Posterior vena cava (tissue), 2 donors: ENCODE data around the gene TEX13B. TPM values are rescaled to one million over a fixed set of nuclear protein-coding genes. Genes with fewer than 3 reads are reported as not detected.

ENCODE experiments used
- DNase-seq: peaks from one replicate; pipeline ENCODE4 v3.0.0-alpha.2; 2020; ENCODE audit warnings: low spot score
- intact Hi-C, 2 donors: fragments of 100-400 bp; cut with DNase I; formaldehyde crosslinking; loops; one replicate each; pipeline versions ENCODE4 v1.14.1 to v1.14.2; 2022 to 2023
- long read RNA-seq, 2 donors: library from polyadenylated mRNA; unstranded; transcript quantifications; one replicate each; pipeline ENCODE4 v2.0.0, GENCODE V29; 2020 to 2021
- total RNA-seq, 2 donors: library from RNA; stranded (reverse); fragmentation: NEBNext Ultra II Directional; extraction: Animal tissue kit (Norgen Biotek cat#: 25700); gene quantifications; one replicate each; pipeline ENCODE4 v1.2.1, GENCODE V29; 2021
- donor health status: DM: yes; HTN: yes; CAD: no.
- donor health status: DM: yes; HTN: yes; CAD: no.

TEX13B gene, protein sequence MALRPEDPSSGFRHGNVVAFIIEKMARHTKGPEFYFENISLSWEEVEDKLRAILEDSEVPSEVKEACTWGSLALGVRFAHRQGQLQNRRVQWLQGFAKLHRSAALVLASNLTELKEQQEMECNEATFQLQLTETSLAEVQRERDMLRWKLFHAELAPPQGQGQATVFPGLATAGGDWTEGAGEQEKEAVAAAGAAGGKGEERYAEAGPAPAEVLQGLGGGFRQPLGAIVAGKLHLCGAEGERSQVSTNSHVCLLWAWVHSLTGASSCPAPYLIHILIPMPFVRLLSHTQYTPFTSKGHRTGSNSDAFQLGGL
- total RNA-seq, result not detected
- long read RNA-seq, donor 1, result 0 reads
- long read RNA-seq, donor 2, result 0 reads

DNA sequence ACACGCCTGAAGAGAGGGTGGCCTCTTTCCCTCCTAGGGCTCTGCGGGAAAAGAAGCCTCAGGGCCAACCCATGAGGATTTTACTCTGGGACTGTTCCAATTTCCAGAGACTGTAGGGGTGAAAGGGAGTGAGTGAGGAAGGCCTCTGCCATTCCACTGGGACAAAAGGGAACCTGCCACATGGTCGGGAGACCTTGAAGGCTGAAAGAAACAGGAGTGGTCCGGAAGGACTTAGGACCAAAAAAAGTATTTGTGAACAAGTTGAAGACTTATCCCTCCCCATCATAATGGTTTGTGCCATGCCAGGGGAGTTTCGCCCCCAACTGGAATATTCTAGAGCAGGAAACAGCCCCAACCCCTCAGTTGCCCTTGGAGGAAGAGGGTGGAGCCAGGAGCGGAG is at the start of gene TEX13B:
TSS of gene TEX13B (minus strand) at position 15 of the 400 bp plus-strand sequence. CDS start 243 bp downstream, outside the sequence.
- intact Hi-C loops, result no loop called here
- no peak for DNase-seq

DNA sequence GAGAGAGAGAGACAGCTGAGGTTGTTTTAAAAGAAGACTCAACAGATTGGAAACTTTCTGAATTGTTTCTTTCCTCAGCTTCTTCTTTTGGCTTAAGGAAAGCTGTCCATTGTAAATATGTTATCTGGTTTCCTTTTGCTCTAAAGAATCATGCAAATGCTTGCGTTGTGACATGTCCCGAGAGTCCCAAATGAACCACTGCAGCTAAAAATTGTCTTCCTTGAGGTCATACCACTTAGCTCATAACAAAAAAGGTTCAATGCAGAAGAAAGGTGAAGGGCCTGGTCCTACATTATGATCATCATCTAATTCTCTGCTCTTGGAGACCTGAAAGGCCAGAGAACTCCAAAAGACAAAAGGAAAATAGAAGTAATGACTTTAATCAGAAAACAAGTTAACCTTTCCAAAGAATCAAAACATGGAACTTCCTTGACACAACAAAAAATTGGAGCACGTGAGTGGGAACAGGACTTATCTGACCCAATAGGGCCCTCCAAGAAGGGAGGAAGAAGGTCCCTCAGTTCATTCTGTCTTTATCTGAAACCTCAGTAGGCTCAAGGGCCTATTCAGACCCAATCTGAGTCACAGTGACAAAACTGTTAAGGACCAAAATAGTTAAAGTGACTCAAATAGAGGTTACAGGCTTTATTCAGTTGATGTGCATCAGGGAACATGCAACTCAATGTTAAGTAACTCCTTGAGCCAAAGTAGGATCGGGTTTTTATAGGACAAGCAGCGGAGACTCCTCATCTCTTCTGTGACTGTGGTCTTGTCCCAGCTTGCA is 48.0 kb upstream of the TEX13B start:
- intact Hi-C loops, result no loop called here

DNA sequence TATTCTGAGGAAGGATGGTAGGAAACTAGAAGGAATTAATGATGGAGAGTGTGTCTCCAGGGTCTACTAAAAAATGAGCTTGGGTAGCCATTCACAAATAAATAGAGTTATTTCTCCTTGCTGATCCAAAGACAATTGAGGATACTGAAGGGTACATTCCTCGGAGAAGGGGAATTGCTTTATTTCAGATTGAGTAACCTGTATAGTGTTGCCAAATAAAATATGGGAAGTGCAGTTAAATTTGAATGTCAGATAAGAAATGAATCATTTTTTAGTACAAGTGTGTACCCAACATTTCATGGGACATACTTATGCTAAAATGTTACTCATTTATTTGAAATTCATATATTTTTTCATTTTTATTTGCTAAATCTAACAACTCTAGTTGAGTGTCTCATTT is 46.7 kb upstream of the TEX13B start:
- intact Hi-C loops, result no loop called here
- no peak for DNase-seq

More for the DNA sequence above, 48.0 kb upstream of the TEX13B start:
- DNase-seq, result no peak

DNA sequence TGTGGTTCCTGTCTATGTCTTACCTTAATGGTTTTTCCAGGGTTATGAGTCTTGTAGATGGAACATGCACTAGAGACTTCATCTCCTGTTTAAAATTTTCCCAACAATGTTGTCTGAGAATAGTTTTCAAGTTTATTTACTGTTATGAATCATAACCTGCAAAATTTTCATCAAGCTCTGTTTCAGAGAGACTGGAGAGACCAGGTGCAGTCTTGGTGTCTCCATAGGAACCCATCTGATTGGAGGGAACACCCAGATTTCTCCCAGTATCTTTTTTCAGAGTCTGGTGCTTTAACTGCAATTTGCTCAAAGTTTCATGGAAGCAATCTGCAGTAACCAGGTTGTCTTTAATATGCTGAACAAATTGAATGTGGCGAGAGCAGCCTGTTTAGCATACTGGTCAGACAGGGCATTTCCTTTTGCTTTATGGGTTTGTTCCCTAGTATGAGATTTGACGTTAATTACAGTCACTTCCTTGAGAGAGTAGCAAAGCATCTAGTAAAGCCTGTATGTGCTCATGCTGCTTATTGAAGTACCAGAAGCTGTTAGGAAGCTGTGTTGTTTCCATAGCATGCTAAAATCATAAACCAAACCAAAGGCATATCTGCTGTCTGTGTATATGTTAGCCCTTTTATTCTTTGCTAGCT is 43.9 kb upstream of the TEX13B start:
- intact Hi-C loops, result no loop called here
- DNase-seq, result no peak

DNA sequence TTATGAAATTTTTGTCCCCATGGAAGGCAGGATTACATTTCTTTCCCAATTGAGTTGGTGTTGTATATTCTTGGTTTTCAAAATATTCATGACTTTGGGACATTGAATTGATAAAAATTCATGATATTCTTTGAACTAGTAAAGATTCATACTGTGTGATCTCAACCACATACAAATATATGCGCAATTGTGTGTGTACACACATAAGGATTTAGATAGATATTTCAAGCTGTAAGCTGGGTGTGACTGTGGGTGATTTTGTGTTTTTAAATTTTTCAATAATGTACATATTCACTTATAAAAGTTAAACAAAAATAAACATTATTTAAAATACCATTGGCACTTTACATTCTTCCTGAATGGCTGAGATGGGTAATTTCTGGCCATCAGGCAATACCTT is 43.2 kb upstream of the TEX13B start:
- intact Hi-C loops, result no loop called here
- no peak for DNase-seq

DNA sequence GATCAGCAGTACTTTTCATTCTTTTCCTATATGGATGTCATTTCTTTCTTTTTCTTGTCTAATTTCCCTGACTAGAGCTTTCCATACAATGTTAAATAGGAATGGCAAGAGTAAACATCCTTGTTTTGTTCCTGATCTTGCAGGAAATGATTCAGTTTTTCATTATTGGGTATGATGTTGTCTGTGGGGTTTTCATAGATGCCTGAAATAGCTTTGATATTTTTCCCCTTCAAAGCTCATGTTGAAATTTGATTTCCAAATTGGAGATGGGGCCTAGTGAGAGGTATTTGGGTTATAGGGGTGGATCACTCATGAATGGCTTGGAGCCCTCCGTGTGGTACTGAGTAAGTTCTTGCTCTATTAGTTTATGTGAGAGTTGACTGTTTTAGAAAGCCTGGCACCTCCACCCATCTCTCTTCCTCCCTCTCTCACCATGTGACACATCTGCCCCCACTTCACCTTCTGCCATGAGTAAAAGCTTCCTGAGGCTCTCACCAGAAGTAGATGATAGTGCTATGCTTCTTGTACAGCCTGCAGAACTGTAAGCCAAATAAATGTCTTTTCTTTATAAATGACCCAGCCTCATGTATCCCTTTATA is 40.4 kb upstream of the TEX13B start:
- no peak for DNase-seq
- intact Hi-C loops, result no loop called here

DNA sequence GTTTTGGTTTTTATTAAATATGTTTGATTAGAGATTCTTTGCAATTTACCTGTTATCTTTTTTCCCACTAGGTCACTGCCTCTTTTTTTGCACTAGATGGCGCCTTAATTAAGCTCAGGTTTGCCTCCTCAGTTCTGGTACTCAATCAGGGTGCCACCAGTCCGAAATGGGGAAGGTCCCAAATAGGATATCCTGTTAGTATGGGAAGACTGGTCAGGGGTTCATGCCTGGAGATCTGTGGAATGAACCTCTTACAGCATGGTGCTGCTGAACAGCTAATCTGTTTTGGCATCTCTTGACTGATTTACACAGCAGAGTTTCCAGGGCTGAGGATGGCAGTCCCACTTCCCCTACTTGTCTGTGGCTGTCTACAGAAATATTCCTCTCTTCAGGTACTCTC is 38.5 kb upstream of the TEX13B start:
- intact Hi-C loops, result no loop called here
- DNase-seq, result no peak

DNA sequence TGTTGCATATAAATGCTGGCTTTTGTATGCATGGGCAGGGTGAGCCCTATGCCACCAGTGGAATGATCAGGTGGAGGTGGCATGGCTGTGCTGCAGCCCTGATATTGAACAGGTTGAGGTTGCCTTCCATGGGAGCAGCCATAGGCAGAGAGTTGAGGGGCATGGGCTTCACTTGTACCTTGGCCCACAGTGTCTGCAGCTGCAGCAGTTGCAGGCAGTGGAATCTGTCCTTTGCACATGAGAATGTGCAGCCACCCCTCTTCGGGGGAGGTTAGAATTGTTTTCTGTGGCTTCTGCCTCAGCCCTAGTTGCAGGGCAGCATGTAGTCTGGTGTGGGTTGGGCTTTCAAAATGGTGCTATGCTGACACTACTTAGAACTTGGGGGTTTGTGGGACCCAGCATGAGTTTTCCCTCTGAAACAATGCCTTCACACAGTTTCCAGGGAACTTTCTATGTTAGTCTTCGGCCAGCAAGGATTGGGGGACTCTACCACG is 37.3 kb upstream of the TEX13B start:
- intact Hi-C loops, result no loop called here
- no peak for DNase-seq

DNA sequence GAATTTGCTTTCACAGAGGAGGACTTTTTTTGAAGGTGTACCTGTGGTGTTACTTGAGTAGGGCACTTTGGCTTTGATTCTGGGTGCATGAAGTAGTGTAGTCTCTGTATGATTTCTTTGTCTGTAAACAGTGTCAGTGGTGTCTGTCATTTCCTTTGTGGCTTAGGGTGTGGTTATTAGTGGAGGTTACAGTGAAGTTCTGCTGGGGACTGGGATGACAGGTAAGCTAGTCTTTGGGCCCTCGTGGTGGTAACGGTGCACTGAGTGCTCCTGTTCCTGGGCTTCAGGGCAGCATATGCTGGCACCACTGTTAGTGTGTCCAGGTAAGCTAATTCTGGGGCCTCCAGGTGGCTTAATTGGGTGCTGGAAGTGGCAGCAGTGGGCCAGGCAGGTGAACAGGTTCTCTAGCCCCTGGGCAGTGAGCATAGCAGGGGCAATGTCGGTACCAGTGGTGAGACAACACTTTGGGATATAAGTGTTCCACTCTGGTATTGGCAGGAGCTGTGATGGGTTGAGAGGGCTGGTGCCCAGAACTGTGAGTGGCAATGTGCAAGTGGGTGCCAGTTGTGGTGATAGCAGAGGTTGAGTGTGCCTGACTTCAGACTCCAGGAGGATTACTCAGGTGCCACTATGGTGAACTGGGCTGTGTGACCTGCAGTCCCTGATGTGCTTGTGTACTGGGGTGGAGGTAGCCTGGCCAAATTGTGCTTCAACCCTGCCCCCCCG is 36.6 kb upstream of the TEX13B start:
- intact Hi-C loops, result no loop called here
- DNase-seq, result no peak

DNA sequence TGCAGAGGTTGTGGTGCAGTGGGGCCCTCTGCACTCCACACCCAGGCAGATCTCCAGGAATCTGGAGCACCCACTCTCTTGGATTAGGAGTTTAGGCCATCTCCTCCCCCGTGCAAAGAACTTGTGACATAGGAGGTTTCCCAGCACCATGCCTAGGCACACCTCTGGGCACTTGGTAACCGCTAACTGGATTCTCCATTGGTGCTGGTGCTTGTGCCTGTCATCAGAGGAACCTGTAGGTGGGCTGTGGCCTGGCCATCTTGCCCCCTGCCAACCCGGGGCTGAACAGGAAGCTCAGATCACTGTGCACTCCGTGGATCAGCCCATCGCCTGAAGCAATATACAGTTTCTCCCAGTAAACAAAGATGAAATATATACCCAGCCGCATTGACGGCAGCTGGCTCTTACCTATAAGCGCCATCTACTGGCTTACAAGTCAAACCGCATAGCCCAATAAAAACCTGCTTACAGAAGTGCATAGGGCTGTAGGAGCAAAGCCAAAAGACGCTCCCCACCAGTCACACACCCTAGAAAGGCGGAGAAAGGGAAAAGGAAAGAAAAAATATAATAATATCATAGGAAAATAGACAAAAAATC is 19.1 kb upstream of the TEX13B start:
- intact Hi-C loops, result no loop called here
- no peak for DNase-seq

DNA sequence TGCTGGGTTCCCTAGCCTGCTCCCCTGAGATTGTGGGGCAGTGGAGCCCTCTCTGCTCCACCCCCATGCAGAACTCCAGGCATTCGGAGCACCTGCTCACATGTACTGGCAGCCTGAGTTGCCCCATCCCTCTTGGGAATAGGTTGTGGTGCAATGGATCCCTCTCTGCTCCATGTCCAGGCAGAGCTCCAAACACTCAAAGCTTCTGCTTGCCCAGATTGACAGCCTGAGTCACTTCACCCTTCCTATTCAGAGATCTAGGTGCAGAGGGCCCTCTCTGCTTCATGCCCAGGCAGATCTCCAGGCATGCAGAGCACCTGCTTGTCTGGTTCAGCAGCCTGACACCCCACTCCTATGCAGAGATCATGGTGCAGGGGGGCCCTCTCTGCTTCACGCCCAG is 18.6 kb upstream of the TEX13B start:
- DNase-seq, result no peak
- intact Hi-C loops, result no loop called here

DNA sequence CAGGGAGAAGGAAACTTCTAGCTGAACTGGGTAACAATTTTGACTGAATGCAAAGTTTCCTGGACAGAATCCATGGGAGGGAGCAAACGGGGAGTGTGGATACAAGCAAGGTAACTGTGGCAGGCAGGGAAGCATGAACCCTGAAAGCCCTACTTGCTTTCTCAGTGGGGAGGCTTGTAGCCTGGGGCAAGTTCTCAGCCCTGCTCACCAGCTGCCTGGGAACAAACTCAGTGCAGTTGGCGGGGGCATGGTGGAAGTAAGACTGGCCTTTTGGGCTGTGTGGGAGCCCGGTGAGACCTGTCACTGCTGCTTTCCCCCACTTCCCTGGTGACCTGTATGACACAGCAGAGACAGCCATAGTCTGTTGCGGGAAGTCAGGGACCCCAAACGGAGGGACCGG is 14.0 kb upstream of the TEX13B start:
- intact Hi-C loops, result no loop called here
- no peak for DNase-seq

DNA sequence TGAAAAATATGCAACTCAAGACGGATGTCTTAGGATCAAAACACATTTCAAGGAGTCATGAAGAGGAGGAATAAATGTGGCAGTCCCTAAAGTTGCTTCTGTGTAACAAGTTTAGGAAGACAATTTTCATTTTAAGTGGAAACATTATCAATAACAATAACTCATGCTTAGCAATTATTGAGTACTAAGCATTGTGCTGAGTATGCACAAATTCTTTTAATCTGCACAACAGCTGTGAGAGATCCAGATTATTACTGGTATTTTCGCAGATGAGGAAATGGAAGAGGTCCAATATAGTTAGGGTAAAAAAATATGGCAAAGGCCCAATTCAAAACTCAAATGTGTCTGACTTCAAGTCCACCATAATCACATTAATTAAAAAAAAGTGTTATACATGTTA is 2.9 kb upstream of the TEX13B start:
- intact Hi-C loops, result no loop called here
- no peak for DNase-seq

DNA sequence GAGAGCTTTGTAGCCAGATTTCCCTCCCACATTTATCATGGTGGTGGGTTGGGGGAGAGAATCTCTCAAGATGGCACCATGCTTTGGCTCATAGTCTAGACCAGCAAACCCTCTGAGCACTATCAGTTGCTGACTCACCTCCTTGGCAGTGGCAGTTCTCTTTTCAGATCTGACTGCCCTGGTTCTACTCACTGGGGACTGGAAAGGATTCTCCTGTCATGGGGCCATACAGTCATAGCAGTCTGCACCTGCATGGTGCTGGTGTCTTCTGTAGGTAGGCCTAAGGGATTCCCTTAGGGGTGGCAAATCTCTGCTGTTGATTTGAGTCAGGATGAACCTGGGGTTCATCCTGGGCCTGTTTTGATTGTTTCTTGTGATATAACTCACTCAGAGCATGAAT is 2.6 kb downstream of the TEX13B start:
- intact Hi-C loops, result no loop called here
- DNase-seq, result no peak

DNA sequence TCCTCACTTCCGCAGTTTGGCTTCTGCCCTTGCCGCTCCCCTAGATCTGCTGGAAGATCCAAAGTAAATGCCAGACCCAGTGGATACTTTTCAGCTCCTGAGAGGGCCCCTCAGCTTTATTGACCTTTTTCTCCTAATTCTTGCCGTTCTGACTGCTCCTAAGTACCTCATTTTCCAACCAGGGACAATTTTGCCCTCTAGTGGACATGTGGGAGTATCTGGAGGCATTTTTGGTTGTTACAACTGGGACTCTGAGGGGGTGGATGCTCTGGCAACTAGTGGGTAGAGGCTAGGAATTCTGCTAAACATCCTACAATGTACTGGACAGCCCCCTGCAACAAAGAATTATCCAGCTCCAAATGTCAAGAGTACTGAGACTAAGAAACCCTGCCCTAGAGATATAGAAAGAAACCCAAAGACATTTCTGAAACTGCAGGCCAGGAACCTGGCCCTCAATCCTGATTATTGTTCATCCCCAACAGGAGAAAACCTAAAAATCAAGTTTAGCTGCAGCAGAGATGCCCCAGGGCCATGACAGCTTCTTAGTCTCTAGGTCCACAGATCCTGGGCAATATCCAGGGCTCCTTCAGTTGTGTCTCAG is 3.4 kb downstream of the TEX13B start:
- DNase-seq, result no peak
- intact Hi-C loops, result no loop called here

DNA sequence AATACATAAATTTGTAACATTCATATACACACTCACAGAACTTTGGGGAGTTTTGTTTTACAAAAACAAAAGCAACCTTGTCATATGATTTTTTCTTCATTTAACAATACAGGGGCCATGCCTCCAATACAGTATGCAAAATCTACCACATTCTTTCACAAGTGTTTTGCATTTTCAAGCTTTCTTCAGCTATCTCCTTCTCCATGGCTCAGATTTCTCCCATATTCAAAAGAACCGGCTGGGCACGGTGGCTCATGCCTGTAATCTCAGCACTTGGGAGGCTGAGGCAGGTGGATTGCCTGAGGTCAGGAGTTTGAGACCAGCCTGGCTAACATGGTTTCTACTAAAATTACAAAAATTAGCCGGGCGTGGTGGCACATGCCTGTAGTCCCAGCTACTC is 4.1 kb downstream of the TEX13B start:
- intact Hi-C loops, result no loop called here
- DNase-seq, result no peak

DNA sequence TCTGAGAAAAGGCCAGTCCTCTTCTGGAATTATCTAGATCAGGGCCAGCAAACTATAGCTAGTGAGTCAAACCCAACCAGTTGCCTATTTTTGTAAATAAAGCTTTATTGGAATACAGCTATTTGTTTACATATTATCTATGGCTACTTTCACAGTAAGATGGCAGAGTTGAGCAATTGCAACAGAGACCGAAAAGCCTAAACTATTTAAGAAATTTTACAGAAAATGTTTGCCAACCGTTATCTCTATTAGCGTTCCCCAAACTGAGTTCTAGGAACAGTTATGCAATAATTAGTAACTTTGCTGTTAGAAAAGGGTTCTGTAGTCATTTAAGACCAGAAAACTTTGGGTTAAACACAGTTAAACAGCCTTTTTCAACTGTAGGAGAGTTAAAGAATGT is 10.5 kb downstream of the TEX13B start:
- DNase-seq, result no peak
- intact Hi-C loops, result no loop called here

DNA sequence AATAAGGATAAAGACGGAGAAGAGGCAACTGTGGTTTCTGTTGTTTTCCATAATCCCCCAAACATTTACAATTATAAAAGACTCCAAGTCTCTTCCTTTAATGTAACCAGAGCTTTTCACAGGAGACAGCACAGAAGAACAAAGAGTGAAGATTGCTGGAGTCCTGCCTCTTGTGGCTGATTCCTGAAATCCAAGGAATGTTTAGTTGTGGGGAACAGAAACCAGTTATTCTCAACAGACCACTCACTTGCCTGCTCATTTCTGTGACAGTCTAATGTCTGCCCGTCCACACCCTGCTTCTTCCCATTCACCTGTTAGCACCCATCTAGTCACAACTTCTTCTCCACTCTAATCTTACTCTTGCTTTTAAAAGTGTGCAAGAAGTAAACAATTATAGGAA is 12.1 kb downstream of the TEX13B start:
- no peak for DNase-seq
- intact Hi-C loops, result no loop called here

DNA sequence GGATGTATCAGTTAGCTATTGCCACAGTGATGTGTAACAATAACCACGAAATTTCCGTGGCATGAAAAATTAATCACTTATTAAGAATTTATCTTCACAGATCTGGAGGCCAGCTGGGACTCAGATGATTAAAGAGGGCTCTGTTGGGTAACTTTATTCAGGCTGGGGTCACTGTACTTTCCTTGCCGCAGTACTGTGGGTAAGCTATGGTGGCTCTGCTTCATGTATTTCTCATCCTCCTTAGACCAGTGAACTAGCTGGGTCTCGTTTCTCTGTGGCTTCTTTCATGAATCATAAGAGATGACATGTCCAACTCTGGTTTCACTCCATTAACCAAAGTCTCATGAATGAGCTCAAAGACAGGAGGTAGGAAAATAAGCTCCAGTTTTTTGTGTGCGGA is 13.5 kb downstream of the TEX13B start:
- no peak for DNase-seq
- intact Hi-C loops, result no loop called here
